Fibroblast of skin of abdomen (primary cell): ENCODE results near the gene ACOXL.

Experiments used
- DNase-seq: peaks from one replicate; pipeline ENCODE4 v3.0.0-alpha.2; 2013

The ACOXL gene

GRCh38 chr2:110718990-110719389 is 13.4 kb upstream of the ACOXL start:
- DNase-seq: no peak

GRCh38 chr2:110720547-110720946 is 11.8 kb upstream of the ACOXL start:
- DNase-seq: no peak

GRCh38 chr2:110724820-110725219 is 7.6 kb upstream of the ACOXL start:
- no peak for DNase-seq

GRCh38 chr2:110725370-110725769 is 7.0 kb upstream of the ACOXL start:
- no peak for DNase-seq

- no peak for DNase-seq
These were observed 6.5 kb upstream of the ACOXL start for GRCh38 chr2:110725859-110726258.

GRCh38 chr2:110726285-110726684 is 6.1 kb upstream of the ACOXL start:
- DNase-seq: no peak

- no peak for DNase-seq
These were observed 4.5 kb upstream of the ACOXL start for GRCh38 chr2:110727923-110728322.

- no peak for DNase-seq
These were observed 3.3 kb upstream of the ACOXL start for GRCh38 chr2:110729106-110729505.

- DNase-seq: no peak
These were observed 1.3 kb upstream of the ACOXL start for GRCh38 chr2:110731064-110731463.

- DNase-seq: no peak
These were observed 3.0 kb downstream of the ACOXL start for GRCh38 chr2:110735366-110735765.

GRCh38 chr2:110737783-110738182 is 5.4 kb downstream of the ACOXL start:
- DNase-seq: no peak

- no peak for DNase-seq
These were observed 8.5 kb downstream of the ACOXL start for GRCh38 chr2:110740747-110741349.

GRCh38 chr2:110741491-110741980 is 9.2 kb downstream of the ACOXL start:
- DNase-seq: no peak

GRCh38 chr2:110742412-110742811 is 10.0 kb downstream of the ACOXL start:
- no peak for DNase-seq

- no peak for DNase-seq
These were observed 11.2 kb downstream of the ACOXL start for GRCh38 chr2:110743600-110743999.

- DNase-seq: no peak
These were observed 12.1 kb downstream of the ACOXL start for GRCh38 chr2:110744429-110744828.

GRCh38 chr2:110745048-110745447 is 12.7 kb downstream of the ACOXL start:
- no peak for DNase-seq

GRCh38 chr2:110746586-110747521 is 14.5 kb downstream of the ACOXL start:
- DNase-seq: no peak

- no peak for DNase-seq
These were observed 15.4 kb downstream of the ACOXL start for GRCh38 chr2:110747522-110748488.

GRCh38 chr2:110748489-110748867 is 16.1 kb downstream of the ACOXL start:
- no peak for DNase-seq

GRCh38 chr2:110751642-110752041 is 19.3 kb downstream of the ACOXL start:
- DNase-seq: no peak

- DNase-seq: no peak
These were observed 20.5 kb downstream of the ACOXL start for GRCh38 chr2:110752871-110753270.
